CD1c-positive myeloid dendritic cell (primary cell): Measurements from ENCODE around the gene PLXDC2.
"Not testable (repeated sequence)": the region's sequence is repeated elsewhere in the genome, so short reads cannot be mapped to it uniquely, and the experiment has no call there.

Experiments used
- DNase-seq: peaks from one replicate; pipeline ENCODE4 v3.0.0-alpha.2; 2016; ENCODE audit errors: extremely low spot score

PLXDC2 gene

GRCh38 chr10:20191392-20191791, 375.2 kb downstream of the PLXDC2 start:
- DNase-seq = not testable (repeated sequence)

- no peak for DNase-seq
These were observed 378.8 kb downstream of the PLXDC2 start for GRCh38 chr10:20195076-20195475.

- peak; percentile 28 for DNase-seq
These were observed 384.5 kb downstream of the PLXDC2 start for GRCh38 chr10:20200758-20201157.

- peak; percentile 4 for DNase-seq
These were observed 386.1 kb downstream of the PLXDC2 start for GRCh38 chr10:20202337-20202736.

GRCh38 chr10:20207653-20208052, 391.4 kb downstream of the PLXDC2 start:
- DNase-seq = no peak

- not testable (repeated sequence) for DNase-seq
These were observed 392.9 kb downstream of the PLXDC2 start for GRCh38 chr10:20209098-20209497.

GRCh38 chr10:20215547-20216152, 399.4 kb downstream of the PLXDC2 start:
- DNase-seq = no peak

- DNase-seq = no peak
These were observed 405.1 kb downstream of the PLXDC2 start for GRCh38 chr10:20221356-20221755.

GRCh38 chr10:20228729-20229128, 412.5 kb downstream of the PLXDC2 start:
- DNase-seq = no peak

- DNase-seq = no peak
These were observed 416.0 kb downstream of the PLXDC2 start for GRCh38 chr10:20232079-20232705.

- no peak for DNase-seq
These were observed 417.2 kb downstream of the PLXDC2 start for GRCh38 chr10:20233423-20233822.

- no peak for DNase-seq
These were observed 418.3 kb downstream of the PLXDC2 start for GRCh38 chr10:20234579-20234978.

GRCh38 chr10:20237091-20237570, 420.9 kb downstream of the PLXDC2 start:
- DNase-seq = no peak

- DNase-seq = no peak
These were observed 421.4 kb downstream of the PLXDC2 start for GRCh38 chr10:20237586-20237985.

- no peak for DNase-seq
These were observed 424.4 kb downstream of the PLXDC2 start for GRCh38 chr10:20240643-20241042.

GRCh38 chr10:20247454-20247853, 431.2 kb downstream of the PLXDC2 start:
- DNase-seq = no peak

GRCh38 chr10:20247891-20248708, 431.9 kb downstream of the PLXDC2 start:
- no peak for DNase-seq

GRCh38 chr10:20254078-20254477, 437.8 kb downstream of the PLXDC2 start:
- DNase-seq = no peak

GRCh38 chr10:20254497-20254896, 438.3 kb downstream of the PLXDC2 start:
- no peak for DNase-seq

GRCh38 chr10:20256969-20257368, 440.7 kb downstream of the PLXDC2 start:
- no peak for DNase-seq

GRCh38 chr10:20257422-20257821, 441.2 kb downstream of the PLXDC2 start:
- DNase-seq = no peak

GRCh38 chr10:20265146-20265545, 448.9 kb downstream of the PLXDC2 start:
- DNase-seq = no peak

GRCh38 chr10:20267734-20268133, 451.5 kb downstream of the PLXDC2 start:
- DNase-seq = no peak
